ENCODE measurements around the gene PCSK6.

- TF ChIP-seq LEF1 (IDR thresholded peaks at IDR 0.05; ENCODE audit: borderline replicate concordance) (no peak), ZNF384 (IDR thresholded peaks at IDR 0.05) (no peak), ARNT (IDR thresholded peaks at IDR 0.05) (no peak), SUZ12 (IDR thresholded peaks at IDR 0.05) (no peak), NFRKB (IDR thresholded peaks at IDR 0.05) (no peak), L3MBTL2 (conservative IDR thresholded peaks at IDR 0.05) (no peak), ELF4 (IDR thresholded peaks at IDR 0.05) (no peak), FOXM1 (IDR thresholded peaks at IDR 0.05; ENCODE audit: borderline replicate concordance) (no peak), TARDBP (IDR thresholded peaks at IDR 0.05) (no peak)
Measured at GRCh38 chr15:101346928-101347327, 142.6 kb downstream of the PCSK6 start.
